OCI-LY3 (cell line): ENCODE data around the gene GAB2.

Experiments used
- EZH2phosphoT487 ChIP-seq: fragments of 200-600 bp; shearing (Covaris generic); IDR thresholded peaks from 2 replicates; pipeline ENCODE4 v1.6.1; 2018; ENCODE audit warnings: antibody characterized with exemption, mixed run types, low read depth
- TF ChIP-seq, protein P1 (sequence below): fragments of 200-600, 300-600 bp; sonication (generic); IDR thresholded peaks from 2 replicates; pipeline ENCODE4 v1.5.1; 2014; ENCODE audit warnings: antibody characterized with exemption, low read length, low read depth

DNA sequence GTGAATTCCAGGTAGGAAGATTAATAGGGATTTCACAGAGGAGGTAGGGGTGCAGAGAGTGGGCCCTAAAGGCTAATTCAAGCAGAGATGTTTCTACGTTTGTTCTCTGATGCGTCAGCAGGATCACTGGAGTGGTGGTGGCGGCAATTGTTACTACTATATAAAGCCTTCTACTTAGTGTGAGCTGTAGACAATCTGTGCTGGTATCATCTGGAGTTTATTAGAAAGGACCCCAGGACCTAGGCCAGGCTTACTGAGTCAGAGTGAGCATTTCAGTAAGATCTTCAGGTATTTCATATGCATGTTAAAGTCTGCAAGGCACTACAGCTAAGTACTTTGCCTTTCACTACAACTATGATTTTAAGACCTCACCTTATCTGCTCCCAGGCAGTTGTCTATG is 169.4 kb downstream of the GAB2 start:
- TF ChIP-seq, protein P1, sequence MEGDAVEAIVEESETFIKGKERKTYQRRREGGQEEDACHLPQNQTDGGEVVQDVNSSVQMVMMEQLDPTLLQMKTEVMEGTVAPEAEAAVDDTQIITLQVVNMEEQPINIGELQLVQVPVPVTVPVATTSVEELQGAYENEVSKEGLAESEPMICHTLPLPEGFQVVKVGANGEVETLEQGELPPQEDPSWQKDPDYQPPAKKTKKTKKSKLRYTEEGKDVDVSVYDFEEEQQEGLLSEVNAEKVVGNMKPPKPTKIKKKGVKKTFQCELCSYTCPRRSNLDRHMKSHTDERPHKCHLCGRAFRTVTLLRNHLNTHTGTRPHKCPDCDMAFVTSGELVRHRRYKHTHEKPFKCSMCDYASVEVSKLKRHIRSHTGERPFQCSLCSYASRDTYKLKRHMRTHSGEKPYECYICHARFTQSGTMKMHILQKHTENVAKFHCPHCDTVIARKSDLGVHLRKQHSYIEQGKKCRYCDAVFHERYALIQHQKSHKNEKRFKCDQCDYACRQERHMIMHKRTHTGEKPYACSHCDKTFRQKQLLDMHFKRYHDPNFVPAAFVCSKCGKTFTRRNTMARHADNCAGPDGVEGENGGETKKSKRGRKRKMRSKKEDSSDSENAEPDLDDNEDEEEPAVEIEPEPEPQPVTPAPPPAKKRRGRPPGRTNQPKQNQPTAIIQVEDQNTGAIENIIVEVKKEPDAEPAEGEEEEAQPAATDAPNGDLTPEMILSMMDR, result no peak
- no peak for TF ChIP-seq EZH2phosphoT487
